Measurements from ENCODE around the gene NEDD4L. TPM values are rescaled to one million over a fixed set of nuclear protein-coding genes. Genes with fewer than 3 reads are reported as not detected.

Gene NEDD4L
- total RNA-seq, 2 experiments from 2014 or later: 3.2 to 3.3 TPM

DNA sequence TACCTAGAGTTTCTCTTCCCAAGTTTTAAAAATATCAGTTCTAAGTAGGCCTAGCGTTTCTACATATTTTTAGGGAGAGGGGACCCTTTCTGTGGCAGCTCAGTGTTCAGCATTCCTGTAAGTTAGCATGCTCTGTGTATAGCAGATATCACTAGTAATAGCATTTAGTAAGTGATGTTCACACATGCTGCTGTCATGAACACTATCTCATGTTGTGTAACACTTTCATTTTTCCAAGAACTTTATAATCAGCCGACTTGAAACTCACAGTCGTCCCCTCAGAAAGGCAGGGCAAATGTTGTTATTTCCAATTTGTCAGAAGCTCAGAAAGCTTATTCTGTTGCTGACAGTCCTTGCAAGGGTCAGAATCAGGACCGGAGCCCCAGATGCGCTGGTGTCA, 317.2 kb downstream of the NEDD4L start:
- intact Hi-C loops (cut with micrococcal nuclease; ENCODE audit: unreplicated experiment): no loop called here
- Histone ChIP-seq H3K36me3 (ENCODE audit: insufficient read depth, low read length) (no peaks in the 10 kb centered on the region), H3K4me3 (ENCODE audit: low read depth, low read length, poor library complexity, severe bottlenecking) (no peak overlapping the region), H3K4me1 (ENCODE audit: insufficient read depth, low read length, poor library complexity, severe bottlenecking) (no peaks in the 10 kb centered on the region), H3K9me2 (ENCODE audit: insufficient read depth, low read length) (no peaks in the 10 kb centered on the region), H4K20me1 (ENCODE audit: insufficient read depth, low read length) (no peaks in the 10 kb centered on the region), H3K4me2 (ENCODE audit: low read length) (no peak overlapping the region), H3K9me3 (ENCODE audit: low read length) (no peaks in the 10 kb centered on the region), H2AFZ (ENCODE audit: low read length) (no peak overlapping the region), H3K27ac (ENCODE audit: low read depth, low read length, poor library complexity, severe bottlenecking) (no peak overlapping the region), H3K79me2 (ENCODE audit: insufficient read depth, low read depth, low read length) (no peaks in the 10 kb centered on the region)
- no peak for DNase-seq (ENCODE audit: low spot score)
- BruUV-seq (replicated peaks): no TSS peak
- no peak for TF ChIP-seq EZH2phosphoT487 (IDR thresholded peaks at IDR 0.05; ENCODE audit: borderline replicate concordance, low read depth, low read length)
- TF ChIP-seq, protein P1, sequence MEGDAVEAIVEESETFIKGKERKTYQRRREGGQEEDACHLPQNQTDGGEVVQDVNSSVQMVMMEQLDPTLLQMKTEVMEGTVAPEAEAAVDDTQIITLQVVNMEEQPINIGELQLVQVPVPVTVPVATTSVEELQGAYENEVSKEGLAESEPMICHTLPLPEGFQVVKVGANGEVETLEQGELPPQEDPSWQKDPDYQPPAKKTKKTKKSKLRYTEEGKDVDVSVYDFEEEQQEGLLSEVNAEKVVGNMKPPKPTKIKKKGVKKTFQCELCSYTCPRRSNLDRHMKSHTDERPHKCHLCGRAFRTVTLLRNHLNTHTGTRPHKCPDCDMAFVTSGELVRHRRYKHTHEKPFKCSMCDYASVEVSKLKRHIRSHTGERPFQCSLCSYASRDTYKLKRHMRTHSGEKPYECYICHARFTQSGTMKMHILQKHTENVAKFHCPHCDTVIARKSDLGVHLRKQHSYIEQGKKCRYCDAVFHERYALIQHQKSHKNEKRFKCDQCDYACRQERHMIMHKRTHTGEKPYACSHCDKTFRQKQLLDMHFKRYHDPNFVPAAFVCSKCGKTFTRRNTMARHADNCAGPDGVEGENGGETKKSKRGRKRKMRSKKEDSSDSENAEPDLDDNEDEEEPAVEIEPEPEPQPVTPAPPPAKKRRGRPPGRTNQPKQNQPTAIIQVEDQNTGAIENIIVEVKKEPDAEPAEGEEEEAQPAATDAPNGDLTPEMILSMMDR (conservative IDR thresholded peaks at IDR 0.05; ENCODE audit: low read length): no peak
- ChIA-PET CTCF (ENCODE audit: unreplicated experiment) (no interaction called here), POLR2A (interaction anchor here (0.6 to 1.1 kb wide), 2 partner anchors 12 to 606 kb away, joined by 3 to 4 read pairs; no protein-coding TSS in a partner anchor)

DNA sequence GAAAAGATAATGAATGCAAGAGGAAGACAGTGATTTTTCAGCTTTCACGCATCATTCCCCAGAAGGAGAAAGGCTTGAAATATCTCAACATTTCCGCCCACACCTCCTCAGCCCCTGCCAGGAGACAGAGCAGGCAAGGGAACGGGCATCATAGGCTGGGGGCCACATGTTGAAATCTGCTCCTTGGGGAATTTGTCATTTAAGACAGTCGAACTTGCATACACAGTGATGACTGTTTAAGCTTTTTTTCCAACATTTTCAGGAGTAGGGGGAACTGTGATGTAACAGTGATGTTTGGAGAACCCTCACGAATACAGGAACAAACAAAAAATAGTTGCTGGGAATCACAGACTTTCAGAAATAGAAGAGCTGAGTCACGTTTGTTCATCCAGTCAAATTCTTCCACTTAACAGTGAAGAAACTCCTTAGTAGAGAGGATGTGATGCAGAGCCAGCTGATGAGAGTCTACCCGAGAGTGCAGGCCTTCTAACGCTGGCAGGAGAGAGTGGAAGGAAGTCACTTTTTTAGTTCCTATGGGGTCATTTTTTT, 318.1 kb downstream of the NEDD4L start:
- CTCF ChIA-PET (ENCODE audit: unreplicated experiment): no interaction called here
- intact Hi-C loops (cut with micrococcal nuclease; ENCODE audit: unreplicated experiment): no loop called here
- no peak for DNase-seq (ENCODE audit: low spot score)
- no peaks in the 10 kb centered on the region for H3K79me2 ChIP-seq (ENCODE audit: insufficient read depth, low read depth, low read length)
- H3K36me3 ChIP-seq (ENCODE audit: insufficient read depth, low read length): no peaks in the 10 kb centered on the region
- no peak overlapping the region for H2AFZ ChIP-seq (ENCODE audit: low read length)
- no peak overlapping the region for H3K4me2 ChIP-seq (ENCODE audit: low read length)
- H3K4me1 ChIP-seq (ENCODE audit: insufficient read depth, low read length, poor library complexity, severe bottlenecking): no peaks in the 10 kb centered on the region
- POLR2A ChIA-PET: interaction anchor here (0.6 to 1.1 kb wide), 3 partner anchors 11 to 1311 kb away, joined by 3 to 4 read pairs (median 3); no protein-coding TSS in a partner anchor
- TF ChIP-seq, protein P1 (conservative IDR thresholded peaks at IDR 0.05; ENCODE audit: low read length): no peak
- no peak for TF ChIP-seq EZH2phosphoT487 (IDR thresholded peaks at IDR 0.05; ENCODE audit: borderline replicate concordance, low read depth, low read length)
- H3K27ac ChIP-seq (ENCODE audit: low read depth, low read length, poor library complexity, severe bottlenecking): no peak overlapping the region
- H3K9me3 ChIP-seq (ENCODE audit: low read length): no peaks in the 10 kb centered on the region
- no TSS peak for BruUV-seq (replicated peaks)
- no peaks in the 10 kb centered on the region for H3K9me2 ChIP-seq (ENCODE audit: insufficient read depth, low read length)
- H4K20me1 ChIP-seq (ENCODE audit: insufficient read depth, low read length): no peaks in the 10 kb centered on the region
- H3K4me3 ChIP-seq (ENCODE audit: low read depth, low read length, poor library complexity, severe bottlenecking): no peak overlapping the region

DNA sequence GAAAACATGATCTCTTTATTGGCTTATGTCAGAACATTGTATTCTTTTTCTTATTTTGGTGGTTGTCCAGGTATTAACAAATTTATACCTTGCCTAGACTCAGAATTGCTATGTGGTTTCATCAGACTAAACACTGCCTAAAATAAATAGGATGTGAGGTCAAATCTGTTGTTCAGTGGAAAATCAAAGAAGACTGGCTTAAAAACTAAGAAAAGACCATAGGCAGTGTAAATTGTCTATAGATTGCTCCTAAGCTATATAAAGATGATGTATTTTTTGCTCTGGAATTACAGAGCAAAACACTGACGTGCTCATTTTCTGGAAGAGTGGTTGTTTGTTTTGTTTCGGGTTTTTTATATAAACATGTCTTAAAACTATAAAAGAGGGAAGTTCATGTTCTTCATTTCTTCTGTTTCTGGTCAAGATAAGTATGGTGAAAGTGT, 318.8 kb downstream of the NEDD4L start:
- Histone ChIP-seq H3K27ac (ENCODE audit: low read depth, low read length, poor library complexity, severe bottlenecking) (no peak overlapping the region), H3K79me2 (ENCODE audit: insufficient read depth, low read depth, low read length) (no peaks in the 10 kb centered on the region), H3K36me3 (ENCODE audit: insufficient read depth, low read length) (no peaks in the 10 kb centered on the region), H3K4me3 (ENCODE audit: low read depth, low read length, poor library complexity, severe bottlenecking) (no peak overlapping the region), H3K9me3 (ENCODE audit: low read length) (no peaks in the 10 kb centered on the region), H2AFZ (ENCODE audit: low read length) (no peak overlapping the region), H3K4me2 (ENCODE audit: low read length) (no peak overlapping the region), H3K4me1 (ENCODE audit: insufficient read depth, low read length, poor library complexity, severe bottlenecking) (no peaks in the 10 kb centered on the region), H3K9me2 (ENCODE audit: insufficient read depth, low read length) (no peaks in the 10 kb centered on the region), H4K20me1 (ENCODE audit: insufficient read depth, low read length) (no peaks in the 10 kb centered on the region)
- TF ChIP-seq, protein P1 (conservative IDR thresholded peaks at IDR 0.05; ENCODE audit: low read length): no peak
- no peak for TF ChIP-seq EZH2phosphoT487 (IDR thresholded peaks at IDR 0.05; ENCODE audit: borderline replicate concordance, low read depth, low read length)
- CTCF ChIA-PET (ENCODE audit: unreplicated experiment): no interaction called here
- POLR2A ChIA-PET: interaction anchor here (0.6 to 1.1 kb wide), 2 partner anchors 37 to 1310 kb away, joined by 3 read pairs; no protein-coding TSS in a partner anchor
- intact Hi-C loops (cut with micrococcal nuclease; ENCODE audit: unreplicated experiment): no loop called here
- BruUV-seq (replicated peaks): no TSS peak
- no peak for DNase-seq (ENCODE audit: low spot score)

All from OCI-LY7 (cell line).